PC-9 (cell line): ENCODE results near the gene SULT1B1.

ENCODE experiments used
- EZH2 ChIP-seq: fragments of 200-600 bp; sonication (generic); IDR thresholded peaks from 2 replicates; pipeline ENCODE4 v1.8.0; 2017; ENCODE audit warnings: antibody characterized with exemption, low read depth
- TF ChIP-seq, protein P1 (sequence below): fragments of 200-600 bp; sonication (generic); conservative IDR thresholded peaks from 2 replicates; pipeline ENCODE4 v1.6.1; 2017; ENCODE audit warnings: mixed run types, antibody characterized with exemption, mild to moderate bottlenecking, moderate library complexity

DNA sequence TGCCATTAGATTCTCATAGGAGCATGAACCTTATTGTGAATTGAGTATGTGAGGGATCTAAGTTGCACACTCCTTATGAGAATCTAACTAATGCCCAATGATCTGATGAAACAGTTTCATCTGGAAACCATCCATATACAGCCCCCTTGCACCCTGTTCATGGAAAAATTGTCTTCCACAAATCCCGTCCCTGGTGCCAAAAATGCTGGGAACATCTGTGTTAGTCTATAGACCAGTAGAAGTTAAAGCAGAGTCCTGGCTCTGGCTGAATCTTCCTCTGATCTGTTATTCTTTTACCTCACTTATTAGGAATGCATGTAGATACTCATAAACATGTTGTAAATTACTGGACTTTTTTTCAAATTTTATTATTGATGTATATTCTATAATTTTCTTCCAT lies 29.2 kb downstream of the SULT1B1 start:
- TF ChIP-seq EZH2 = no peak
- TF ChIP-seq, protein P1, sequence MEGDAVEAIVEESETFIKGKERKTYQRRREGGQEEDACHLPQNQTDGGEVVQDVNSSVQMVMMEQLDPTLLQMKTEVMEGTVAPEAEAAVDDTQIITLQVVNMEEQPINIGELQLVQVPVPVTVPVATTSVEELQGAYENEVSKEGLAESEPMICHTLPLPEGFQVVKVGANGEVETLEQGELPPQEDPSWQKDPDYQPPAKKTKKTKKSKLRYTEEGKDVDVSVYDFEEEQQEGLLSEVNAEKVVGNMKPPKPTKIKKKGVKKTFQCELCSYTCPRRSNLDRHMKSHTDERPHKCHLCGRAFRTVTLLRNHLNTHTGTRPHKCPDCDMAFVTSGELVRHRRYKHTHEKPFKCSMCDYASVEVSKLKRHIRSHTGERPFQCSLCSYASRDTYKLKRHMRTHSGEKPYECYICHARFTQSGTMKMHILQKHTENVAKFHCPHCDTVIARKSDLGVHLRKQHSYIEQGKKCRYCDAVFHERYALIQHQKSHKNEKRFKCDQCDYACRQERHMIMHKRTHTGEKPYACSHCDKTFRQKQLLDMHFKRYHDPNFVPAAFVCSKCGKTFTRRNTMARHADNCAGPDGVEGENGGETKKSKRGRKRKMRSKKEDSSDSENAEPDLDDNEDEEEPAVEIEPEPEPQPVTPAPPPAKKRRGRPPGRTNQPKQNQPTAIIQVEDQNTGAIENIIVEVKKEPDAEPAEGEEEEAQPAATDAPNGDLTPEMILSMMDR = no peak
